ENCODE measurements around the gene CTSW. TPM values are rescaled to one million over a fixed set of nuclear protein-coding genes. Genes with fewer than 3 reads are reported as not detected.

The CTSW gene
- total RNA-seq, 3 donors from 2014 or later (not counting 1 experiment from before 2014, with no cell fraction given), result 765 to 1,016 (median 976) TPM

DNA sequence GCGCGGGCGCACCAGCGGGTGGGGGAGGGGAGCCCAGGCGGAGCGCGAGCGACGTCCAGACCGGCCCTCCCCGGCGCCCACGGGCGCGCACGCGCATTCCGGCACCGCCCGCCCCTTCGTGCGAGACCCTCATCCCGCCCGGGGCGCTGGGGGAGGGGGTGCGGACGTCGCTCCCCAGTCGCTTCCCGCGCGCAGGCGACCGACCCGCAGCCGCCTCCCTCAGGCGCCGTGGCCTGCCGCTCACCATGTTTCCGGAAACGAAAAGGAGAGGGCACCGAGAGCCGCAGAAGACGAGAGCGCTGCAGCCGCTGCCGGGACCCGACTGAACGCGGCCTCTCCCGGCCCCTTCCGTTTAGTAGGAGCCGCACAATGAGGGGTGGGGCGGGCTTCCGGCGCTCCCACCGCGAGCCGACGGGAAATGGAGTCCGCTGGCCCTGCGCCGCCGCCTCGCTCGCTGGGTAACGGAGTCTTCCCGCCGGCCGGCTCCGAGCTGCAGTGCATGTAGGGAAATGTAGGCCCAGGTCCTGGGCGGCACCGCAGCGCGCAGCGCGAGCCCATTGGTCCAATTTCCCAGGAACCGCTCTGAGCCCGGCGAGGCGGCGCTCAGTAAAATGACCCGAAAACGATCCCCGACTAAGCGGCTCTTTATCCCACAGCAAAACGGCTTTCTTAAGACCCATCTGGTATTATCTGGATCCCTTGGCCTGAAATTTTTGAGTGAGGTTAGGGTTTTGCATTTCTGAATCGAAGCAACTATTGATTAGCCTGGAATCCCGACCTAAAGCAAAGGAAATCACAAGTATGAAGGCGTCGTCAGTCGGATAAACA, 21.6 kb upstream of the CTSW start, which contains the start of gene CFL1:
TSS of gene CFL1 (minus strand) at position 328 of the 828 bp plus-strand sequence. CDS start at position 247, 81 bp downstream.
- under 1% methylated on average over 92 of the region's 92 CpGs for WGBS (ENCODE audit: insufficient coverage)
- Histone ChIP-seq H3K9me3 (ENCODE audit: control insufficient read depth, insufficient read depth, low read length) (no peaks in the 10 kb centered on the region), H3K36me3 (ENCODE audit: control insufficient read depth, insufficient read depth, low read length) (peaks cover 42% of the 10 kb centered on the region), H3K4me1 (ENCODE audit: control insufficient read depth, insufficient read depth, low read length) (peaks cover 61% of the 10 kb centered on the region), H3K4me3 (ENCODE audit: low read length) (peak within 1 kb of the TSS; percentile 80), H3K27me3 (ENCODE audit: control insufficient read depth, insufficient read depth, low read length) (no peaks in the 10 kb centered on the region), H3K27ac (ENCODE audit: low read length) (peak within 1 kb of the TSS; percentile 64)
- TF ChIP-seq, protein P1, sequence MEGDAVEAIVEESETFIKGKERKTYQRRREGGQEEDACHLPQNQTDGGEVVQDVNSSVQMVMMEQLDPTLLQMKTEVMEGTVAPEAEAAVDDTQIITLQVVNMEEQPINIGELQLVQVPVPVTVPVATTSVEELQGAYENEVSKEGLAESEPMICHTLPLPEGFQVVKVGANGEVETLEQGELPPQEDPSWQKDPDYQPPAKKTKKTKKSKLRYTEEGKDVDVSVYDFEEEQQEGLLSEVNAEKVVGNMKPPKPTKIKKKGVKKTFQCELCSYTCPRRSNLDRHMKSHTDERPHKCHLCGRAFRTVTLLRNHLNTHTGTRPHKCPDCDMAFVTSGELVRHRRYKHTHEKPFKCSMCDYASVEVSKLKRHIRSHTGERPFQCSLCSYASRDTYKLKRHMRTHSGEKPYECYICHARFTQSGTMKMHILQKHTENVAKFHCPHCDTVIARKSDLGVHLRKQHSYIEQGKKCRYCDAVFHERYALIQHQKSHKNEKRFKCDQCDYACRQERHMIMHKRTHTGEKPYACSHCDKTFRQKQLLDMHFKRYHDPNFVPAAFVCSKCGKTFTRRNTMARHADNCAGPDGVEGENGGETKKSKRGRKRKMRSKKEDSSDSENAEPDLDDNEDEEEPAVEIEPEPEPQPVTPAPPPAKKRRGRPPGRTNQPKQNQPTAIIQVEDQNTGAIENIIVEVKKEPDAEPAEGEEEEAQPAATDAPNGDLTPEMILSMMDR (IDR thresholded peaks at IDR 0.05), result no peak
- H3K36me3 Mint-ChIP-seq, result peaks cover 7% of the 10 kb centered on the region
- ATAC-seq (peak; percentile 60 to 80 (median 69)), DNase-seq (peak; percentile 91 to 98)
- intact Hi-C loops (cut with micrococcal nuclease), result loop anchor here (1.0 to 5.0 kb wide), 3 partner anchors 15 to 243 kb away; partner anchors contain the start of genes C11orf68, DRAP1, EFEMP2 and PCNX3
- H3K4me1 Mint-ChIP-seq, result peaks cover 62 to 72% of the 10 kb centered on the region in 2 donors
- peak within 1 kb of the TSS; percentile 97 to 98 for H3K27ac Mint-ChIP-seq
- H3K4me3 Mint-ChIP-seq, result peak within 1 kb of the TSS; percentile 98
- H3K27me3 Mint-ChIP-seq (ENCODE audit: low read depth in 2 of 2), result no peaks in the 10 kb centered on the region
- no peaks in the 10 kb centered on the region for H3K9me3 Mint-ChIP-seq

DNA sequence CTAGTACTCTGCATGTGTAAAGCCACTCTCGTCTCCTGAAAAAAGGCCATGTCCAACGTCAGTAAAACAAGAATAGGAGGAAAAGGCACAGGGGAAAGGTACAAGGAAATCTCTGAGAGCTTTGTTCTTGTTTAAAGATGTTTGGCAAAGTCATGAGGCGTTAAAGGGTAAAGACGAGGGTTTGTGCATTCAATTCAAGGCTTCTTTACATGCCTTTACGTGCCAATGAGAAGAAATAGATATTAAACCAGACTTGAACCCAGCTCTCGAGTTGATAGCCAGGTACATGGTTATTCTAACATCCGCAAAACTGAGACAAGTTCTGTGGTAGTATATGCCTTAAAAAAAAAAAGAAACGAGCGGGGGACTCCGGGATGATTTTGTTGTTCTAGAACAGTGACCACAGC, 21.0 kb upstream of the CTSW start:
- peaks cover 7% of the 10 kb centered on the region for H3K36me3 Mint-ChIP-seq
- peaks cover 56% of the 10 kb centered on the region for H3K4me1 ChIP-seq (ENCODE audit: control insufficient read depth, insufficient read depth, low read length)
- no peaks in the 10 kb centered on the region for H3K27me3 ChIP-seq (ENCODE audit: control insufficient read depth, insufficient read depth, low read length)
- H3K27me3 Mint-ChIP-seq (ENCODE audit: low read depth in 2 of 2), result no peaks in the 10 kb centered on the region
- H3K9me3 Mint-ChIP-seq, result no peaks in the 10 kb centered on the region
- peak overlapping the region; percentile 98 for H3K4me3 Mint-ChIP-seq
- peak overlapping the region; percentile 97 to 98 for H3K27ac Mint-ChIP-seq
- intact Hi-C loops (cut with micrococcal nuclease), result loop anchor here (1.0 to 5.0 kb wide), 4 partner anchors 14 to 243 kb away; partner anchors contain the start of genes C11orf68, DRAP1, EFEMP2 and PCNX3
- TF ChIP-seq, protein P1 (IDR thresholded peaks at IDR 0.05), result no peak
- H3K4me1 Mint-ChIP-seq, result peaks cover 57 to 71% of the 10 kb centered on the region in 2 donors
- DNase-seq, result peak; percentile 16 to 53
- no peak for ATAC-seq
- H3K9me3 ChIP-seq (ENCODE audit: control insufficient read depth, insufficient read depth, low read length), result no peaks in the 10 kb centered on the region
- H3K4me3 ChIP-seq (ENCODE audit: low read length), result peak overlapping the region; percentile 80
- peak overlapping the region; percentile 64 for H3K27ac ChIP-seq (ENCODE audit: low read length)
- WGBS (ENCODE audit: insufficient coverage), result under 1% methylated on average over 10 of the region's 10 CpGs
- peaks cover 42% of the 10 kb centered on the region for H3K36me3 ChIP-seq (ENCODE audit: control insufficient read depth, insufficient read depth, low read length)

DNA sequence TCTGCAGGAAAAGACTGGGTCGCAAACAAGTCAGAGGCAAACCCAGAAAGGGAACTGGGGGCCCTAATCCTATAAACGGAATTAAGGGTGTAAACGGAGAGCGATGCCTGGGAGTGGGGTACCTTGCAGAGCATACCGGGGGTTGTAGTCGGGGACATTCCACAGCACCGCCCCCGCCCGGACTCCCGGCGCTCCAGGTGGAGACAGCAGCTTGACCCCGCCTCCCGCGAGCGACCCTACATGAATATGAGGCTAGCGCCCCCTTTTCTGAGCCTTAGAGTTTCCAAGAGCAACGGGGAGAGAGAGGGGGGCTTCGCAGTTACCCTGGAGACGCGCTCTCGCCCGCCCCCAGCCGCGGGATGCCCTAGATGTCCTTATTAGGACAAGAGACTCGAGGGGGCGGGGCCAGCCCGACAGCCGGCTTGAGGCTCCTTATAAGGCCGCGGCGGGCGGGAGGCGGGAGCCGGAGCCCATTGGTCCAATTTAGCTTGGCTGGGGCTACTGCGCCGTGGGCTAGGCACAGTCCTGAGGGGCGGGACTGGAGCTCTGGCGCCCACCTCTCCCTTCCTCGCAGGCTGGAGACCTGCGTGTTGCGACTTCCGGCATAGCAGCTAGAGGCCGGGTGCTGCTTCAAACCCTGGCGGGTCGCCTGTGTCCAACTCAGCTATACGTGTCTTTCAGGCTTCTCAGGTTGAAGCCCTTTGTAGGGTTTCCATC, 20.4 kb upstream of the CTSW start:
- Mint-ChIP-seq H3K27ac (peak overlapping the region; percentile 97 to 98), H3K27me3 (ENCODE audit: low read depth in 2 of 2) (no peaks in the 10 kb centered on the region), H3K4me1 (peaks cover 52 to 65% of the 10 kb centered on the region in 2 donors), H3K9me3 (no peaks in the 10 kb centered on the region), H3K4me3 (peak overlapping the region; percentile 98), H3K36me3 (peaks cover 6% of the 10 kb centered on the region)
- intact Hi-C loops (cut with micrococcal nuclease), result loop anchor here (1.0 to 5.0 kb wide), 3 partner anchors 14 to 58 kb away; partner anchors contain the start of genes C11orf68, DRAP1 and EFEMP2
- TF ChIP-seq, protein P1 (IDR thresholded peaks at IDR 0.05), result no peak
- Histone ChIP-seq H3K27ac (ENCODE audit: low read length) (peak overlapping the region; percentile 85), H3K4me1 (ENCODE audit: control insufficient read depth, insufficient read depth, low read length) (peaks cover 51% of the 10 kb centered on the region), H3K36me3 (ENCODE audit: control insufficient read depth, insufficient read depth, low read length) (peaks cover 42% of the 10 kb centered on the region), H3K27me3 (ENCODE audit: control insufficient read depth, insufficient read depth, low read length) (no peaks in the 10 kb centered on the region), H3K4me3 (ENCODE audit: low read length) (peak overlapping the region; percentile 80), H3K9me3 (ENCODE audit: control insufficient read depth, insufficient read depth, low read length) (no peaks in the 10 kb centered on the region)
- under 1% methylated on average over 46 of the region's 46 CpGs for WGBS (ENCODE audit: insufficient coverage)
- peak; percentile 94 to 96 for DNase-seq
- peak; percentile 65 to 82 (median 66) for ATAC-seq
